Neural cell (in vitro differentiated cells): ENCODE data around the gene SNRNP70. TPM values are rescaled to one million over a fixed set of nuclear protein-coding genes. Genes with fewer than 3 reads are reported as not detected.
"Not testable (repeated sequence)": the region's sequence is repeated elsewhere in the genome, so short reads cannot be mapped to it uniquely, and the experiment has no call there.

Source experiments
- H2AFZ ChIP-seq: fragments of 200-600, 300-800 bp; sonication (generic), shearing (Covaris generic); 2 replicates; pipeline ENCODE4 v1.6.0; 2014; ENCODE audit warnings: low read depth, mild to moderate bottlenecking, antibody characterized with exemption, low read length, moderate library complexity
- H3F3A ChIP-seq: fragments of 200-600 bp; shearing (Covaris generic); 2 replicates; pipeline ENCODE4 v1.6.1; 2016; ENCODE audit warnings: mild to moderate bottlenecking, moderate library complexity, mixed read lengths, antibody characterized with exemption, low read length; ENCODE audit not compliant: insufficient read depth, poor library complexity, severe bottlenecking
- H3K27ac ChIP-seq: fragments of 200-600, 300-800 bp; sonication (generic), shearing (Covaris generic); 2 replicates; pipeline ENCODE4 v1.5.1; 2014; ENCODE audit warnings: mild to moderate bottlenecking, low read length, moderate library complexity
- H3K27me3 ChIP-seq: fragments of 300-800, 200-600 bp; sonication (generic), shearing (Covaris generic); 2 replicates; pipeline ENCODE4 v1.6.0; 2014; ENCODE audit warnings: mild to moderate bottlenecking, low read depth, low read length, moderate library complexity; ENCODE audit not compliant: insufficient read depth
- H3K36me3 ChIP-seq: fragments of 300-800, 200-600 bp; sonication (generic), shearing (Covaris generic); 2 replicates; pipeline ENCODE4 v1.5.1; 2014; ENCODE audit warnings: mild to moderate bottlenecking, antibody characterized with exemption, low read length, moderate library complexity; ENCODE audit not compliant: insufficient read depth
- H3K4me2 ChIP-seq: fragments of 300-800, 200-600 bp; sonication (generic), shearing (Covaris generic); 2 replicates; pipeline ENCODE4 v1.6.0; 2014; ENCODE audit warnings: mild to moderate bottlenecking, low read length
- H3K4me3 ChIP-seq: fragments of 300-800, 200-600 bp; sonication (generic), shearing (Covaris generic); 2 replicates; pipeline ENCODE4 v1.5.1; 2014; ENCODE audit warnings: mild to moderate bottlenecking, low read length, moderate library complexity
- H3K79me2 ChIP-seq: fragments of 200-600 bp; shearing (Covaris generic); replicated peaks from 2 replicates; pipeline ENCODE4 v1.6.0; 2014; ENCODE audit warnings: mild to moderate bottlenecking, low read length, moderate library complexity; ENCODE audit not compliant: insufficient read depth
- H3K9ac ChIP-seq: fragments of 300-800, 200-600 bp; sonication (generic), shearing (Covaris generic); 2 replicates; pipeline ENCODE4 v1.6.1; 2016; ENCODE audit warnings: mild to moderate bottlenecking, low read length, mixed read lengths
- H3K9me2 ChIP-seq: fragments of 200-600 bp; shearing (Covaris generic); 2 replicates; pipeline ENCODE4 v1.6.1; 2016; ENCODE audit warnings: mild to moderate bottlenecking, low read length, mixed read lengths; ENCODE audit not compliant: insufficient read depth
- H3K9me3 ChIP-seq: fragments of 200-600, 300-800 bp; sonication (generic), shearing (Covaris generic); 2 replicates; pipeline ENCODE4 v1.6.1; 2016; ENCODE audit warnings: mild to moderate bottlenecking, mixed run types, low read length, moderate library complexity, mixed read lengths
- H4K20me1 ChIP-seq: fragments of 200-600 bp; shearing (Covaris generic); 2 replicates; pipeline ENCODE4 v1.6.1; 2016; ENCODE audit warnings: mild to moderate bottlenecking, mixed run types; ENCODE audit not compliant: insufficient read depth
- CTCF ChIP-seq: fragments of 450-650 bp; IDR thresholded peaks from 2 replicates; pipeline ENCODE4 v1.5.1; 2014; ENCODE audit warnings: antibody characterized with exemption, mild to moderate bottlenecking, moderate library complexity; ENCODE audit not compliant: poor library complexity, severe bottlenecking
- SMC3 ChIP-seq: fragments of 450-650 bp; conservative IDR thresholded peaks from 2 replicates; pipeline ENCODE4 v1.6.1; 2014; ENCODE audit warnings: antibody characterized with exemption, mild to moderate bottlenecking, moderate library complexity; ENCODE audit not compliant: poor library complexity
- polyA plus RNA-seq: library from polyadenylated mRNA; depleted of rRNA; stranded (reverse); fragments of >200 nt; gene quantifications from 2 replicates; pipeline ENCODE4 v1.2.3, GENCODE V29; 2014

The SNRNP70 gene
- polyA plus RNA-seq, 1 donor from 2014 or later, result 721 TPM

- H3K9me3 ChIP-seq, H3F3A ChIP-seq, H3K4me2 ChIP-seq, H3K9ac ChIP-seq, H3K79me2 ChIP-seq, H3K27me3 ChIP-seq, H3K4me3 ChIP-seq, H3K27ac ChIP-seq, H4K20me1 ChIP-seq, H3K36me3 ChIP-seq, H2AFZ ChIP-seq, H3K9me2 ChIP-seq: not testable (repeated sequence)
These were observed 35.4 kb upstream of the SNRNP70 start for GRCh38 chr19:49049834-49050233.

- H3K9me3 ChIP-seq, H3K4me3 ChIP-seq, H3F3A ChIP-seq, H3K79me2 ChIP-seq, H3K36me3 ChIP-seq, H3K4me2 ChIP-seq, H3K27ac ChIP-seq, H3K27me3 ChIP-seq, H3K9me2 ChIP-seq, H3K9ac ChIP-seq, H4K20me1 ChIP-seq, H2AFZ ChIP-seq: not testable (repeated sequence)
These were observed 34.7 kb upstream of the SNRNP70 start for GRCh38 chr19:49050376-49051033.

GRCh38 chr19:49056101-49056901, 28.9 kb upstream of the SNRNP70 start:
- Histone ChIP-seq H3K9me3 (no peaks in the 10 kb centered on the region), H4K20me1 (no peaks in the 10 kb centered on the region), H2AFZ (no peak overlapping the region), H3K9ac (no peak overlapping the region), H3K79me2 (no peaks in the 10 kb centered on the region), H3K4me3 (peak overlapping the region; percentile 58), H3K9me2 (no peaks in the 10 kb centered on the region), H3K27ac (no peak overlapping the region), H3K36me3 (no peaks in the 10 kb centered on the region), H3K4me2 (no peak overlapping the region), H3K27me3 (peaks cover 32% of the 10 kb centered on the region), H3F3A (no peaks in the 10 kb centered on the region)
- TF ChIP-seq SMC3, result no peak
- peak; percentile 52 for TF ChIP-seq CTCF

GRCh38 chr19:49056902-49057596, 28.2 kb upstream of the SNRNP70 start:
- not testable (repeated sequence) for H3K36me3 ChIP-seq, H3K9ac ChIP-seq, H3K27ac ChIP-seq, H3K9me2 ChIP-seq, H3K9me3 ChIP-seq, H3F3A ChIP-seq, H4K20me1 ChIP-seq, H2AFZ ChIP-seq, H3K4me2 ChIP-seq, H3K79me2 ChIP-seq
- Histone ChIP-seq H3K27me3 (peaks cover 32% of the 10 kb centered on the region), H3K4me3 (peak overlapping the region; percentile 58)
